ENCODE results near the gene TMC5.

DNA sequence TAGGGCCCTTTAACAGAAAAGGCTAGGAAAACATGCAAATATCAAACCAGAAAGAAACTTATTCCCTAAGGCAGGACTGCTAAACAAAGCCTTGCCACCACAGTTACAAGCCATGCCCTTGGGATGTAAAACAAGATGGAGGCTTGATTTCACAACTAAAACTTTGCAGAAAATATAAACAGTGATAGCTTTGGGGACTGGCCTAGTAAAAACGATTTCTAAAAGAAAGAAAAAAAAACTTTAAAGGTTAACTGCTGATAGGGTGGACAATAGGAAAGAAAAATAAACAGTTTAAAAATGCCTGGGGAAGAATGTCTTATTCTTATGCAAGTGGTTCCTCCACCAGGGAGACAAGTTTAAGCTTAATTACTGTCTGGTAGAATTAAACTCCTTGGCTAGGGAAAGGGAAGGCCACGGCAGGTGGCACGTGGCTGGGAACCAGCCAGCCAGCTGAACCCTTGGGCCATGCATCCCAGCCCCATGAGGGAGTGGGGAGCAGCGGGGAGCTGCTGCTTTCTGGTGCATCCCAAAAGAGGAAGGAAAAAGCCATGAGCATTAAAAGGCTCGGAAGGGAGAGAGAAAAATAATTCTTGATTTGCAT, 10.7 kb upstream of the TMC5 start:
- TF ChIP-seq, protein P1, sequence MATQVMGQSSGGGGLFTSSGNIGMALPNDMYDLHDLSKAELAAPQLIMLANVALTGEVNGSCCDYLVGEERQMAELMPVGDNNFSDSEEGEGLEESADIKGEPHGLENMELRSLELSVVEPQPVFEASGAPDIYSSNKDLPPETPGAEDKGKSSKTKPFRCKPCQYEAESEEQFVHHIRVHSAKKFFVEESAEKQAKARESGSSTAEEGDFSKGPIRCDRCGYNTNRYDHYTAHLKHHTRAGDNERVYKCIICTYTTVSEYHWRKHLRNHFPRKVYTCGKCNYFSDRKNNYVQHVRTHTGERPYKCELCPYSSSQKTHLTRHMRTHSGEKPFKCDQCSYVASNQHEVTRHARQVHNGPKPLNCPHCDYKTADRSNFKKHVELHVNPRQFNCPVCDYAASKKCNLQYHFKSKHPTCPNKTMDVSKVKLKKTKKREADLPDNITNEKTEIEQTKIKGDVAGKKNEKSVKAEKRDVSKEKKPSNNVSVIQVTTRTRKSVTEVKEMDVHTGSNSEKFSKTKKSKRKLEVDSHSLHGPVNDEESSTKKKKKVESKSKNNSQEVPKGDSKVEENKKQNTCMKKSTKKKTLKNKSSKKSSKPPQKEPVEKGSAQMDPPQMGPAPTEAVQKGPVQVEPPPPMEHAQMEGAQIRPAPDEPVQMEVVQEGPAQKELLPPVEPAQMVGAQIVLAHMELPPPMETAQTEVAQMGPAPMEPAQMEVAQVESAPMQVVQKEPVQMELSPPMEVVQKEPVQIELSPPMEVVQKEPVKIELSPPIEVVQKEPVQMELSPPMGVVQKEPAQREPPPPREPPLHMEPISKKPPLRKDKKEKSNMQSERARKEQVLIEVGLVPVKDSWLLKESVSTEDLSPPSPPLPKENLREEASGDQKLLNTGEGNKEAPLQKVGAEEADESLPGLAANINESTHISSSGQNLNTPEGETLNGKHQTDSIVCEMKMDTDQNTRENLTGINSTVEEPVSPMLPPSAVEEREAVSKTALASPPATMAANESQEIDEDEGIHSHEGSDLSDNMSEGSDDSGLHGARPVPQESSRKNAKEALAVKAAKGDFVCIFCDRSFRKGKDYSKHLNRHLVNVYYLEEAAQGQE (IDR thresholded peaks at IDR 0.05; ENCODE audit: low read depth, low read length), result no peak
- TF ChIP-seq MXI1 (IDR thresholded peaks at IDR 0.05; ENCODE audit: low read depth, low read length) (no peak), RFX5 (IDR thresholded peaks at IDR 0.05; ENCODE audit: low read length) (no peak)

All from SK-N-SH (cell line).